ENCODE measurements around the gene PDE9A.

Gene PDE9A

GRCh38 chr21:42746593-42747275 is 93.3 kb downstream of the PDE9A start:
- DNase-seq (ENCODE audit: insufficient read length) (no peak), FAIRE-seq (no peak)
- TF ChIP-seq POLR2AphosphoS5 (IDR thresholded peaks at IDR 0.05; ENCODE audit: low read depth, low read length) (no peak), TAF1 (IDR thresholded peaks at IDR 0.05; ENCODE audit: borderline replicate concordance, low read depth, low read length) (no peak), POLR2A (IDR thresholded peaks at IDR 0.05; ENCODE audit: low read depth, low read length) (no peak)

GRCh38 chr21:42747276-42747701 is 93.9 kb downstream of the PDE9A start:
- FAIRE-seq, result no peak

GRCh38 chr21:42747746-42748351 is 94.4 kb downstream of the PDE9A start:
- TF ChIP-seq POLR2A (IDR thresholded peaks at IDR 0.05; ENCODE audit: low read depth, low read length) (no peak), POLR2AphosphoS5 (IDR thresholded peaks at IDR 0.05; ENCODE audit: low read depth, low read length) (no peak), TAF1 (IDR thresholded peaks at IDR 0.05; ENCODE audit: borderline replicate concordance, low read depth, low read length) (no peak)
- DNase-seq (ENCODE audit: insufficient read length) (no peak), FAIRE-seq (no peak)

More at GRCh38 chr21:42747276-42747701, 93.9 kb downstream of the PDE9A start:
- no peak for DNase-seq (ENCODE audit: insufficient read length)
- TF ChIP-seq POLR2AphosphoS5 (IDR thresholded peaks at IDR 0.05; ENCODE audit: low read depth, low read length) (no peak), POLR2A (IDR thresholded peaks at IDR 0.05; ENCODE audit: low read depth, low read length) (no peak), TAF1 (IDR thresholded peaks at IDR 0.05; ENCODE audit: borderline replicate concordance, low read depth, low read length) (no peak)

- FAIRE-seq (no peak), DNase-seq (ENCODE audit: insufficient read length) (no peak)
- no peak for TF ChIP-seq POLR2AphosphoS5 (IDR thresholded peaks at IDR 0.05; ENCODE audit: low read depth, low read length)
- TF ChIP-seq POLR2A (IDR thresholded peaks at IDR 0.05; ENCODE audit: low read depth, low read length), result no peak
- TF ChIP-seq TAF1 (IDR thresholded peaks at IDR 0.05; ENCODE audit: borderline replicate concordance, low read depth, low read length), result no peak
Observed at GRCh38 chr21:42748620-42749176, 95.3 kb downstream of the PDE9A start.

GRCh38 chr21:42750737-42751530 is 97.5 kb downstream of the PDE9A start:
- TF ChIP-seq POLR2AphosphoS5 (IDR thresholded peaks at IDR 0.05; ENCODE audit: low read depth, low read length), result no peak
- TF ChIP-seq TAF1 (IDR thresholded peaks at IDR 0.05; ENCODE audit: borderline replicate concordance, low read depth, low read length), result no peak
- no peak for TF ChIP-seq POLR2A (IDR thresholded peaks at IDR 0.05; ENCODE audit: low read depth, low read length)
- FAIRE-seq (no peak), DNase-seq (ENCODE audit: insufficient read length) (no peak)

GRCh38 chr21:42751866-42752265 is 98.4 kb downstream of the PDE9A start:
- no peak for DNase-seq (ENCODE audit: insufficient read length)
- TF ChIP-seq POLR2A (IDR thresholded peaks at IDR 0.05; ENCODE audit: low read depth, low read length) (no peak), POLR2AphosphoS5 (IDR thresholded peaks at IDR 0.05; ENCODE audit: low read depth, low read length) (no peak), TAF1 (IDR thresholded peaks at IDR 0.05; ENCODE audit: borderline replicate concordance, low read depth, low read length) (no peak)
- no peak for FAIRE-seq

GRCh38 chr21:42753804-42754203 is 100.4 kb downstream of the PDE9A start:
- no peak for TF ChIP-seq TAF1 (IDR thresholded peaks at IDR 0.05; ENCODE audit: borderline replicate concordance, low read depth, low read length)
- TF ChIP-seq POLR2AphosphoS5 (IDR thresholded peaks at IDR 0.05; ENCODE audit: low read depth, low read length), result no peak
- no peak for TF ChIP-seq POLR2A (IDR thresholded peaks at IDR 0.05; ENCODE audit: low read depth, low read length)
- DNase-seq (ENCODE audit: insufficient read length) (no peak), FAIRE-seq (no peak)

- FAIRE-seq (no peak), DNase-seq (ENCODE audit: insufficient read length) (no peak)
- TF ChIP-seq TAF1 (IDR thresholded peaks at IDR 0.05; ENCODE audit: borderline replicate concordance, low read depth, low read length), result no peak
- no peak for TF ChIP-seq POLR2A (IDR thresholded peaks at IDR 0.05; ENCODE audit: low read depth, low read length)
- no peak for TF ChIP-seq POLR2AphosphoS5 (IDR thresholded peaks at IDR 0.05; ENCODE audit: low read depth, low read length)
Observed at GRCh38 chr21:42754270-42754933, 101.0 kb downstream of the PDE9A start.

- no peak for TF ChIP-seq TAF1 (IDR thresholded peaks at IDR 0.05; ENCODE audit: borderline replicate concordance, low read depth, low read length)
- TF ChIP-seq POLR2AphosphoS5 (IDR thresholded peaks at IDR 0.05; ENCODE audit: low read depth, low read length), result no peak
- no peak for TF ChIP-seq POLR2A (IDR thresholded peaks at IDR 0.05; ENCODE audit: low read depth, low read length)
- no peak for FAIRE-seq
- DNase-seq (ENCODE audit: insufficient read length), result no peak
Observed at GRCh38 chr21:42755031-42755665, 101.7 kb downstream of the PDE9A start.

GRCh38 chr21:42755766-42756579 is 102.6 kb downstream of the PDE9A start:
- DNase-seq (ENCODE audit: insufficient read length) (no peak), FAIRE-seq (no peak)
- TF ChIP-seq POLR2A (IDR thresholded peaks at IDR 0.05; ENCODE audit: low read depth, low read length) (no peak), POLR2AphosphoS5 (IDR thresholded peaks at IDR 0.05; ENCODE audit: low read depth, low read length) (no peak), TAF1 (IDR thresholded peaks at IDR 0.05; ENCODE audit: borderline replicate concordance, low read depth, low read length) (no peak)

Data from GM12892 (cell line).